ENCODE results near the gene C10orf120.

- TF ChIP-seq CTCF (conservative IDR thresholded peaks at IDR 0.05; ENCODE audit: low read length) (no peak), EZH2phosphoT487 (IDR thresholded peaks at IDR 0.05; ENCODE audit: borderline replicate concordance, low read depth, low read length) (no peak)
These were observed 10.9 kb upstream of the C10orf120 start for GRCh38 chr10:122710576-122710975.

Measured in OCI-LY7 (cell line).